Aorta (tissue), 5 donors: ENCODE measurements around the gene PSMB11. TPM values are rescaled to one million over a fixed set of nuclear protein-coding genes. Genes with fewer than 3 reads are reported as not detected.

Experiments used
- ATAC-seq: fragments of 200-7000 bp; cut with Tn5 transposase; one replicate; pipeline ENCODE4 v1.9.1; 2022; ENCODE audit warnings: moderate library complexity; ENCODE audit not compliant: low FRiP score
- DNase-seq, 2 donors: peaks; one replicate each; pipeline ENCODE4 v3.0.0-alpha.2; 2020
- H3K27ac ChIP-seq, 2 donors: one replicate each; pipeline ENCODE4 v1.5.1; 2013; ENCODE audit warnings: low read length in 2 of 2, mild to moderate bottlenecking in 2 of 2, moderate library complexity in 2 of 2, control low read depth in 1 of 2, inconsistent platforms in 1 of 2, low read depth in 1 of 2
- H3K27me3 ChIP-seq, 2 donors: one replicate each; pipeline ENCODE4 v1.6.1; 2013; ENCODE audit warnings: control low read depth in 1 of 2, low read length in 1 of 2, mild to moderate bottlenecking in 1 of 2, moderate library complexity in 1 of 2; ENCODE audit not compliant: insufficient read depth in 2 of 2, control insufficient read depth in 1 of 2
- H3K36me3 ChIP-seq, 2 donors: one replicate each; pipeline ENCODE4 v1.6.1; 2013; ENCODE audit warnings: control low read depth in 1 of 2, low read length in 1 of 2, mild to moderate bottlenecking in 1 of 2; ENCODE audit not compliant: insufficient read depth in 2 of 2, control insufficient read depth in 1 of 2
- H3K4me1 ChIP-seq, 2 donors: one replicate each; pipeline ENCODE4 v1.6.1; 2013; ENCODE audit warnings: low read length in 2 of 2, control low read depth in 1 of 2, mild to moderate bottlenecking in 1 of 2, moderate library complexity in 1 of 2; ENCODE audit not compliant: insufficient read depth in 2 of 2, control insufficient read depth in 1 of 2
- H3K4me3 ChIP-seq, 2 donors: one replicate each; pipeline ENCODE4 v1.5.1; 2013; ENCODE audit warnings: low read length in 2 of 2, control low read depth in 1 of 2, mild to moderate bottlenecking in 1 of 2
- H3K9me3 ChIP-seq: one replicate; pipeline ENCODE4 v1.6.1; 2013; ENCODE audit warnings: mild to moderate bottlenecking, low read length; ENCODE audit not compliant: control insufficient read depth
- WGBS, 2 donors: extraction: QIAGEN DNeasy Blood & Tissue Kit; methylation state at CpG; one replicate each; pipeline ENCODE4 v1.1.7; 2013; 5-methylcytosine and 5-hydroxymethylcytosine counted together
- intact Hi-C, 2 donors: fragments of 100-400 bp; cut with DNase I; formaldehyde crosslinking; loops; one replicate each; pipeline versions ENCODE4 v1.14.2 to v1.15.0; 2022
- polyA plus RNA-seq, 2 donors: library from polyadenylated mRNA; stranded (reverse); fragments of 200-250 nt; gene quantifications; one replicate each; pipeline ENCODE4 v1.2.3, GENCODE V29; 2013
- total RNA-seq, 2 donors: library from RNA; stranded (reverse); fragmentation: NEBNext Ultra II Directional; extraction: Animal tissue kit (Norgen Biotek cat#: 25700); gene quantifications; one replicate each; pipeline ENCODE4 v1.2.1, GENCODE V29; 2021
- donor health status: healthy with polysubstance abuse.
- donor health status: Bipolar disorder and iron deficiency.
- donor health status: DM: no; HTN: no; CAD: no.
- donor health status: DM: no; HTN: no; CAD: no.
- donor health status: DM: yes; HTN: yes; CAD: no.

The PSMB11 gene
- total and polyA plus RNA-seq, 4 donors = not detected

DNA sequence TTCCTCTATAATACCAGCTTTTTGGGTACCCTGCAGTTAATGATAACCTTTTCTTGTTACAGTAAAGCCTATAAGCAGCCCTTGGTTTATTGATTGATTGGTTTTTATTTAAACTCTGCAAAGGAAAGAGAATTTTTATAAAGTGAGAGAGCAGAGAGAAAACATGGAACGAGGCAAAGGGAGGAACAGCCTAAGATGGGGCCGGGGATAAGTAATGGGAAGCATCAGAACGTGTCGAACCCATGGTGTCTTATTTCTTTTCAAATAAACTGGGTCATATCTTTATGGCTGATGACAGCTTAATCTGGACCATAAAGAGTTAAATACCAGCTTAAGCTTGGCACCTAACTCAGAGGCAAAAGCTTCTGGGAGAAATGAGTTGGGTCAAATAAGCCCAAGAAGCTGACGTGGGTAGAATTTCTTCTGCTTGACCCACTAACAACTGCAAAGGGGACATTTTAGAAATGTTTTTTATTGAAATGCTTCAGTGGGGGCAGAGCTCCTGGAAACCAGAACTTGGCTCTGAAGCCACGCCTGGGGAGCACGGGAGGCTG lies 20.0 kb upstream of the PSMB11 start:
- no peak for ATAC-seq
- intact Hi-C loops = no loop called here

GRCh38 chr14:23023022-23023794 lies 18.8 kb upstream of the PSMB11 start:
- peaks cover 0 to 3% of the 10 kb centered on the region in 2 donors for H3K36me3 ChIP-seq
- intact Hi-C loops = no loop called here
- no peaks in the 10 kb centered on the region for H3K4me1 ChIP-seq
- no peak overlapping the region for H3K4me3 ChIP-seq
- WGBS, 2 donors = 60 to 70% methylated on average over 8 of the region's 8 CpGs
- H3K9me3 ChIP-seq = no peaks in the 10 kb centered on the region
- no peak overlapping the region for H3K27ac ChIP-seq
- ATAC-seq (no peak), DNase-seq (no peak)
- H3K27me3 ChIP-seq = no peaks in the 10 kb centered on the region

More for the DNA sequence above, 20.0 kb upstream of the PSMB11 start:
- Histone ChIP-seq H3K27ac (no peak overlapping the region), H3K9me3 (no peaks in the 10 kb centered on the region), H3K4me1 (no peaks in the 10 kb centered on the region), H3K4me3 (no peak overlapping the region), H3K36me3 (peaks cover 0 to 3% of the 10 kb centered on the region in 2 donors), H3K27me3 (no peaks in the 10 kb centered on the region)
- no peak for DNase-seq
- WGBS, 2 donors = 44 to 46% methylated on average over 7 of the region's 7 CpGs

DNA sequence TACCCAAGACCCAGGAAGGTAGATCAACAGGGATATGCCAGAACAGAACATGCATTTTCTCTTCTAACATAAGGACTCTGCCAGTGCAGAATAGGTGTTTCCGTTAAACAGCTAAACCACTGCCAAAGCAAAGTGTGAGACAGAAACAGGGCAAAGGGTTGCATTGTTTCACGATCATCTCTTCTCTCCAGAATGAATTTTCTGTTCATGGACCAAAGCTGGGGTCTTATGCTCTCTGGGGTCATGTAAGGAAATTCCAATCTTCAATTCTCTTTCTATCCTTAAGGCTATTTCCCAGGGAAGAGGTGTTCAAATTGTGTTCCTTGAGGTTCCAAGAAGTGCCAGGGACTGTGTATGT lies 18.2 kb upstream of the PSMB11 start:
- Histone ChIP-seq H3K27me3 (no peaks in the 10 kb centered on the region), H3K4me3 (no peak overlapping the region), H3K27ac (no peak overlapping the region), H3K9me3 (no peaks in the 10 kb centered on the region), H3K36me3 (peaks cover 0 to 3% of the 10 kb centered on the region in 2 donors), H3K4me1 (no peaks in the 10 kb centered on the region)
- WGBS, 2 donors = 88 to 89% methylated on average over 2 of the region's 2 CpGs
- DNase-seq = no peak
- intact Hi-C loops = no loop called here
- ATAC-seq = no peak

- Histone ChIP-seq H3K4me1 (no peaks in the 10 kb centered on the region), H3K4me3 (no peak overlapping the region), H3K9me3 (no peaks in the 10 kb centered on the region), H3K36me3 (peaks cover 0 to 3% of the 10 kb centered on the region in 2 donors), H3K27ac (no peak overlapping the region), H3K27me3 (no peaks in the 10 kb centered on the region)
- DNase-seq (no peak), ATAC-seq (no peak)
- intact Hi-C loops = no loop called here
- 60 to 68% methylated on average over 7 of the region's 7 CpGs for WGBS, 2 donors
Measured at GRCh38 chr14:23024612-23025075, 17.4 kb upstream of the PSMB11 start.

GRCh38 chr14:23025151-23025814 lies 16.7 kb upstream of the PSMB11 start:
- Histone ChIP-seq H3K27me3 (no peaks in the 10 kb centered on the region), H3K27ac (no peak overlapping the region), H3K36me3 (peaks cover 0 to 3% of the 10 kb centered on the region in 2 donors), H3K9me3 (no peaks in the 10 kb centered on the region), H3K4me1 (no peaks in the 10 kb centered on the region), H3K4me3 (no peak overlapping the region)
- intact Hi-C loops = no loop called here
- ATAC-seq = no peak
- DNase-seq = no peak
- 58 to 63% methylated on average over 4 of the region's 4 CpGs for WGBS, 2 donors

DNA sequence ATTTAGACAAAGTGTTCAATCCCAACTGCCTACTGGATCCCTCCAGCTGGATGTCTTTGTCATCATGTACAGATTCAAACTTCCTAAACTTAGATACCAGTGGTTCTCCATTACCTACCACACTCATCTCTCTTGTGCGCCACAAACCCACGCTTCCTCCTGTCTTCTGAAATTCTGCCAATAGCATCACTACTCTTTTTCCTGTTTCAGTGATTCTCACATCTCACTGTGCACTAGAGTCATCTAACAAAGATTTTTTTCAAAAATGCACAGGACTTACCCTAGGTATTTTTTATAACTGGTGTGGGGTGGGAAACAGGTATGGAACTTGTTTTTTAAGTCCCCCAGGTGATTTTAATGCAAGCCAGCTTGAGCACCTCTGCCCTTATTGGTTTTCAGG lies 13.2 kb upstream of the PSMB11 start:
- Histone ChIP-seq H3K4me3 (no peak overlapping the region), H3K36me3 (peaks cover 0 to 6% of the 10 kb centered on the region in 2 donors), H3K27me3 (no peaks in the 10 kb centered on the region), H3K4me1 (peaks cover 0 to 2% of the 10 kb centered on the region in 2 donors), H3K27ac (no peak overlapping the region), H3K9me3 (no peaks in the 10 kb centered on the region)
- DNase-seq (no peak), ATAC-seq (no peak)
- whole genome bisulfite sequencing, 2 donors = 75 to 81% methylated on average over 2 of the region's 2 CpGs
- intact Hi-C loops = no loop called here

DNA sequence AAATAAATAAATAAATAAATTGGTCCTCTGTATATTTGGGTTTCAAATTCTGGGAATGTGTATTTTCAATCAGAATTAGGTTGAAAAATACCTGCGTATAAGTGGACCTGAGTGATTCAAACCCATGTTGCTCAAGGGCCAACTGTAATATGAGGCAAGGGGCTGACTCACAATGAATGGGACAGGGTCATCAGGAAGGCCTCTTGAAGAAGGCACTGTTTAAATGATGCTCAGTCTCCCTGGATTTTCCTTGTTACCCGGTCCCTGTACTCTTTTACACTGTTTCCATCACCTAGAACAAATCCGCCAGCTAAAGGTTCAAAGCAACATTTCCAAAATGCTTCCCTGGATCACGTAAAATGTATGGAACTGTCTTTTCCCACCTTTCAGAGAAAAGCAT lies 11.1 kb upstream of the PSMB11 start:
- Histone ChIP-seq H3K36me3 (peaks cover 0 to 4% of the 10 kb centered on the region in 2 donors), H3K4me1 (peaks cover 0 to 3% of the 10 kb centered on the region in 2 donors)
- intact Hi-C loops = no loop called here

GRCh38 chr14:23033251-23033727 lies 8.7 kb upstream of the PSMB11 start:
- Histone ChIP-seq H3K4me3 (no peak overlapping the region), H3K27me3 (no peaks in the 10 kb centered on the region), H3K9me3 (no peaks in the 10 kb centered on the region), H3K36me3 (peaks cover 0 to 3% of the 10 kb centered on the region in 2 donors), H3K27ac (no peak overlapping the region), H3K4me1 (peaks cover 0 to 3% of the 10 kb centered on the region in 2 donors)
- intact Hi-C loops = no loop called here
- DNase-seq (peak in 1 of 2 donors; percentile 60), ATAC-seq (no peak)
- WGBS, 2 donors = 94 to 95% methylated on average over 10 of the region's 10 CpGs

More for the DNA sequence above, 11.1 kb upstream of the PSMB11 start:
- Histone ChIP-seq H3K9me3 (no peaks in the 10 kb centered on the region), H3K4me3 (no peak overlapping the region), H3K27ac (no peak overlapping the region), H3K27me3 (no peaks in the 10 kb centered on the region)
- DNase-seq (no peak), ATAC-seq (no peak)
- 95 to 96% methylated on average over 4 of the region's 4 CpGs for WGBS, 2 donors
